Left kidney (tissue), 2 donors: ENCODE results near the gene RFC4. TPM values are rescaled to one million over a fixed set of nuclear protein-coding genes. Genes with fewer than 3 reads are reported as not detected.

Experiments
- DNase-seq: peaks from one replicate; pipeline ENCODE4 v3.0.0-alpha.2; 2013
- polyA plus RNA-seq: library from polyadenylated mRNA; unstranded; fragments of 120-200 nt; gene quantifications from one replicate; pipeline ENCODE4 v1.2.1, GENCODE V29; 2013; ENCODE audit not compliant: insufficient read length

Gene RFC4
- polyA plus RNA-seq, 1 donor: 74.0 TPM

- DNase-seq: no peak
These were observed 52.3 kb downstream of the RFC4 start for GRCh38 chr3:186754006-186754405.

- DNase-seq: no peak
These were observed 54.8 kb downstream of the RFC4 start for GRCh38 chr3:186751480-186751879.

GRCh38 chr3:186750316-186750715 is 56.0 kb downstream of the RFC4 start:
- no peak for DNase-seq

DNA sequence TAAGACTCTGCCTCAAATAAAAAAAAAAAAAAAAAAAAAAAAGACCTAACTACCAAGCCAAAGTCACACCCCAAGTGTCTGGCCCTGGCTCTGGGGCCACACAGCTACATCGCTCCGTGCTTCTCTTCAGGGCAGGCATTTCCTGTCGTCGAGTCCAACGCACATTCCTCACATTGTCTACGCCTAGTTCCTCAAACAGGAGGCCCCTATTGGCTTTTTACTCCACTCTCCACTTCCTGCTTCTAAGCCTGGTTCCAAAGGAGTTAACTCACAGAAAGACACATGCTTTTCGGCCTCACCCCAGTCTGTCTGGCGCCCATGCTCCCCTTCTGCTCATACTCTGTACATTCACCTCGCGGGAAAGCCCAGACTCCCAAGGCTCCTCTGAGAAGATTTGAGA is 60.3 kb downstream of the RFC4 start:
- DNase-seq: no peak

DNA sequence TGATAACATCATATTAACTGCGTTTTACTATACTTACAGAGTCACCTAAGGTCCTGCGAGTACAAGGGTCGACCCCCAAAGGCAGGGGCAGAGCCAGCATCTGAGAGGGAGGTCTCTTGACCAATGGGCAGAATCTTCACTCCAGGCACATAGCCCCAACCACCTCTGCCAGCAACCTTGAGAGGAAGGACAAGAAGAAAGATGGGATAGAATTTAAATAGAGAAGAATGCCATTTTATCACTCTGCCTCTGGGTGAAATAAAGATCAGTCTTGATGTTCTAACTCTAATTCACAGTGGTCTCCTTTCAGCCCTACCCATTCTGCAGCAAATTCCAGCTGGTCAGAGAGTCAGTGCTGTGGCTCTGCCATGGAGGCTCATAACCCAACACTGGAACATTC is 62.6 kb downstream of the RFC4 start:
- no peak for DNase-seq

DNA sequence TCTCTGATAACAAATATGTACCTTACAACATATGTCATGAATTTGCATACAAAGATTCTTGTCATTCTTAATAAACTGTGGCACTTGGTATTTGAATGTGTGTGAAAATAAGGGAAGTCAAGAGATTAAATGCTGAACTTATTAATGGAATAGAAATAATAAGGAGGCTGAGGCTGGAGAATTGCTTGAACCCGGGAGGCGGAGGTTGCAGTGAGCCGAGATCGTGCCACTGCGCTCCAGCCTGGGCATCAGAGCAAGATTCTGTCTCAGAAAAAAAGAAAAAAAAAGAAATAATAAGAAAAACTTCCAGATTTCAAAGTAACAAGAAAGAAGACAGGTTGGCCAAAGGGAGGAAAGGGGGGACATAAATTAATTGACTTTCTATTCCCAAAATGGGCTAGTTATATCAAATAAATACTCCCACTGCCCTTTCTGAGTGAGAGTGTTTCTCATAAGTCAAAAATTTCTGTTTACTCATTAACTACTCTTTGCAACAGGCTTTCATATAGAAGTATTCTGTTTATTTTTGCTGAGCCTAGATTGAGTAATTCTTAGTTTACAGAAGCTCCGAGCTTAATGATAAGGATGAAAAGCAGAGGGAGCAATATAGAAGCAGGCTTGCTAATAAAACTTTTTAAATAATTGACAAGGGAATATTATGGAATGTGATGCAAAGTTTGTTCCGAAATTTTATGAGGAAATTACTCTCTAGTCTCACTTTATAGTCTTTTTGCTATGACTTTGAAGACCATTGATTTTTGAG is 63.5 kb downstream of the RFC4 start:
- no peak for DNase-seq

Other genes starting within 250 kb of the RFC4 start
- 25.9 TPM for gene TBCCD1, start 239.1 kb downstream of the RFC4 start, polyA plus RNA-seq
- gene DNAJB11, start 235.8 kb downstream of the RFC4 start, polyA plus RNA-seq: 74.6 TPM
- gene AHSG, start 193.4 kb downstream of the RFC4 start, polyA plus RNA-seq: 0.62 TPM
- gene FETUB, start 166.1 kb downstream of the RFC4 start, polyA plus RNA-seq: 0.28 TPM
- gene HRG, start 140.5 kb downstream of the RFC4 start, polyA plus RNA-seq: 2.0 TPM
- 56.9 TPM for gene KNG1, start 89.1 kb downstream of the RFC4 start, polyA plus RNA-seq
- 869 TPM for gene EIF4A2, start 22.9 kb downstream of the RFC4 start, polyA plus RNA-seq
- 0.07 TPM for gene ADIPOQ, start 36.2 kb upstream of the RFC4 start, polyA plus RNA-seq
- 75.9 TPM for gene ST6GAL1, start 124.0 kb upstream of the RFC4 start, polyA plus RNA-seq